Right lobe of liver (tissue), 6 donors: ENCODE data around the gene SGO1. TPM values are rescaled to one million over a fixed set of nuclear protein-coding genes. Genes with fewer than 3 reads are reported as not detected.

Experiments used
- ATAC-seq, 4 donors: fragments of 200-7000 bp; cut with Tn5 transposase; one replicate each; pipeline ENCODE4 v1.9.1; 2020; ENCODE audit warnings: mild to moderate bottlenecking in 4 of 4, moderate library complexity in 4 of 4
- DNase-seq, 3 donors: peaks; one replicate each; pipeline ENCODE4 v3.0.0-alpha.2; 2020
- H3K27ac ChIP-seq, 3 donors: fragments of 200-600 bp; one replicate each; pipeline ENCODE4 v1.8.0; 2022
- H3K27me3 ChIP-seq, 2 donors: fragments of 200-600 bp; one replicate each; pipeline ENCODE4 v1.8.0; 2022
- H3K36me3 ChIP-seq, 4 donors: fragments of 200-600 bp; sonication (generic) in 1 of 4; one replicate each; pipeline versions ENCODE4 v1.5.1 to v1.8.0; 2017 to 2022; ENCODE audit warnings: control low read depth in 1 of 4
- H3K4me1 ChIP-seq, 4 donors: fragments of 200-600 bp; sonication (generic) in 1 of 4; one replicate each; pipeline versions ENCODE4 v1.5.1 to v1.8.0; 2017 to 2022; ENCODE audit warnings: control low read depth in 1 of 4
- H3K4me3 ChIP-seq, 3 donors: fragments of 200-600 bp; one replicate each; pipeline ENCODE4 v1.8.0; 2022
- H3K9me3 ChIP-seq, 4 donors: fragments of 200-600 bp; sonication (generic) in 1 of 4; one replicate each; pipeline versions ENCODE4 v1.5.1 to v1.8.0; 2017 to 2022; ENCODE audit warnings: control low read depth in 1 of 4
- CTCF ChIP-seq, 4 donors: fragments of 200-600 bp in 3 of 4; fragments of 450-650 bp in 1 of 4; IDR thresholded peaks; one replicate each; pipeline versions ENCODE4 v1.5.1 to v1.8.0; 2016 to 2022; ENCODE audit warnings: antibody characterized with exemption in 4 of 4, mild to moderate bottlenecking in 2 of 4
- POLR2A ChIP-seq: fragments of 450-650 bp; IDR thresholded peaks from one replicate; pipeline ENCODE4 v1.6.1; 2017; ENCODE audit warnings: antibody characterized with exemption, mild to moderate bottlenecking
- WGBS: methylation state at CpG from one replicate; pipeline ENCODE4 v1.1.6; 2018; ENCODE audit warnings: low coverage, low lambda C conversion rate; ENCODE audit not compliant: insufficient coverage; ENCODE audit errors: missing lambda C conversion rate; 5-methylcytosine and 5-hydroxymethylcytosine counted together
- intact Hi-C, 2 donors: fragments of 100-400 bp; cut with DNase I; formaldehyde crosslinking; loops; one replicate each; pipeline versions ENCODE4 v1.11.2 to v1.14.1; 2022
- total RNA-seq, 6 experiments: library from RNA; depleted of rRNA in 2 of 6; stranded (reverse); fragments of >200 nt in 2 of 6; fragmentation: NEBNext Ultra II Directional in 3 of 6; extraction: Animal tissue kit (Norgen Biotek cat#: 25700) in 3 of 6; gene quantifications; one replicate each; pipeline versions ENCODE4 v1.1.0 to v1.2.4, GENCODE V29; 2016 to 2023
- donor health status: DM: no; HTN: yes; CAD: no.
- donor health status: DM: no; HTN: no; CAD: no.
- donor health status: DM: no; HTN: no; CAD: no.
- donor health status: DM: no; HTN: yes; CAD: no.
- donor health status: DM: no; HTN: yes; CAD: no.

SGO1 gene
- total RNA-seq, 6 experiments from 2014 or later: 0.20 to 1.1 (median 0.58) TPM

GRCh38 chr3:20128358-20128757 lies 57.6 kb downstream of the SGO1 start:
- intact Hi-C loops: no loop called here
- Histone ChIP-seq H3K9me3 (no peaks in the 10 kb centered on the region), H3K4me1 (peaks cover 0 to 8% (median 0%) of the 10 kb centered on the region in 4 donors), H3K27ac (no peak overlapping the region), H3K4me3 (no peak overlapping the region), H3K36me3 (peaks cover 0 to 18% (median 0%) of the 10 kb centered on the region in 4 donors), H3K27me3 (no peaks in the 10 kb centered on the region)
- ATAC-seq (peak in 3 of 4 donors; percentile 37 to 52 (median 47)), DNase-seq (no peak)
- no peak for TF ChIP-seq POLR2A
- TF ChIP-seq CTCF (IDR thresholded peaks at IDR 0.05): no peak
- WGBS: 100% methylated on average over 2 of the region's 2 CpGs

GRCh38 chr3:20125897-20126296 lies 60.1 kb downstream of the SGO1 start:
- no peak for DNase-seq

GRCh38 chr3:20125289-20125688 lies 60.7 kb downstream of the SGO1 start:
- no peak for ATAC-seq
- WGBS: 100% methylated on average over 3 of the region's 4 CpGs
- H3K9me3 ChIP-seq: no peaks in the 10 kb centered on the region
- intact Hi-C loops: no loop called here
- TF ChIP-seq POLR2A (no peak), CTCF (IDR thresholded peaks at IDR 0.05) (no peak)
- peaks cover 0 to 26% (median 2%) of the 10 kb centered on the region in 4 donors for H3K36me3 ChIP-seq
- no peak overlapping the region for H3K4me3 ChIP-seq
- no peak for DNase-seq
- H3K27ac ChIP-seq: no peak overlapping the region
- H3K27me3 ChIP-seq: no peaks in the 10 kb centered on the region
- H3K4me1 ChIP-seq: peaks cover 0 to 8% (median 0%) of the 10 kb centered on the region in 4 donors

More at GRCh38 chr3:20125897-20126296, 60.1 kb downstream of the SGO1 start:
- Histone ChIP-seq H3K27ac (no peak overlapping the region), H3K9me3 (no peaks in the 10 kb centered on the region), H3K4me3 (no peak overlapping the region), H3K36me3 (peaks cover 0 to 26% (median 2%) of the 10 kb centered on the region in 4 donors), H3K4me1 (peaks cover 0 to 8% (median 0%) of the 10 kb centered on the region in 4 donors), H3K27me3 (no peaks in the 10 kb centered on the region)
- TF ChIP-seq POLR2A (no peak), CTCF (IDR thresholded peaks at IDR 0.05) (no peak)
- WGBS: 86% methylated on average over 10 of the region's 10 CpGs
- peak in 2 of 4 donors; percentile 61 to 62 for ATAC-seq
- intact Hi-C loops: no loop called here

GRCh38 chr3:20123131-20123652 lies 62.8 kb downstream of the SGO1 start:
- Histone ChIP-seq H3K36me3 (peaks cover 0 to 26% (median 2%) of the 10 kb centered on the region in 4 donors), H3K4me1 (peaks cover 0 to 4% (median 0%) of the 10 kb centered on the region in 4 donors), H3K27me3 (no peaks in the 10 kb centered on the region), H3K27ac (no peak overlapping the region), H3K9me3 (no peaks in the 10 kb centered on the region), H3K4me3 (no peak overlapping the region)
- intact Hi-C loops: no loop called here
- DNase-seq (no peak), ATAC-seq (no peak)
- 100% methylated on average over 2 of the region's 2 CpGs for WGBS
- TF ChIP-seq CTCF (IDR thresholded peaks at IDR 0.05) (no peak), POLR2A (no peak)
